ENCODE measurements around the gene KCNIP1. TPM values are rescaled to one million over a fixed set of nuclear protein-coding genes. Genes with fewer than 3 reads are reported as not detected.

Gene KCNIP1
- total RNA-seq, 1 donor: not detected

- DNase-seq (ENCODE audit: insufficient read length, low spot score, missing footprints): peak; percentile 94
- H3K4me2 ChIP-seq (ENCODE audit: insufficient read depth, low read length): no peak overlapping the region
- no peaks in the 10 kb centered on the region for H3K36me3 ChIP-seq (ENCODE audit: insufficient read depth, low read length)
- no peak overlapping the region for H3K27ac ChIP-seq (ENCODE audit: low read depth, low read length)
- H3K9me3 ChIP-seq (ENCODE audit: low read depth, low read length): no peaks in the 10 kb centered on the region
- H2AFZ ChIP-seq (ENCODE audit: low read length): no peak overlapping the region
- TF ChIP-seq CTCF (IDR thresholded peaks at IDR 0.05; ENCODE audit: extremely low read depth, low read depth, low read length): peak; percentile 79
- no peak overlapping the region for H3K4me3 ChIP-seq (ENCODE audit: insufficient read depth, low read length)
- no peaks in the 10 kb centered on the region for H4K20me1 ChIP-seq (ENCODE audit: insufficient read depth, low read length)
- peaks cover 5% of the 10 kb centered on the region for H3K27me3 ChIP-seq (ENCODE audit: insufficient read depth, low read length)
- H3K4me1 ChIP-seq (ENCODE audit: insufficient read depth, low read length): no peaks in the 10 kb centered on the region
- H3K79me2 ChIP-seq (ENCODE audit: insufficient read depth, low read length): no peaks in the 10 kb centered on the region
These were observed 119.9 kb downstream of the KCNIP1 start for GRCh38 chr5:170623576-170624181.

- Histone ChIP-seq H3K27me3 (ENCODE audit: insufficient read depth, low read length) (peaks cover 5% of the 10 kb centered on the region), H3K79me2 (ENCODE audit: insufficient read depth, low read length) (no peaks in the 10 kb centered on the region), H2AFZ (ENCODE audit: low read length) (no peak overlapping the region), H4K20me1 (ENCODE audit: insufficient read depth, low read length) (no peaks in the 10 kb centered on the region), H3K4me2 (ENCODE audit: insufficient read depth, low read length) (no peak overlapping the region), H3K4me1 (ENCODE audit: insufficient read depth, low read length) (no peaks in the 10 kb centered on the region), H3K27ac (ENCODE audit: low read depth, low read length) (no peak overlapping the region), H3K36me3 (ENCODE audit: insufficient read depth, low read length) (no peaks in the 10 kb centered on the region), H3K9me3 (ENCODE audit: low read depth, low read length) (no peaks in the 10 kb centered on the region), H3K4me3 (ENCODE audit: insufficient read depth, low read length) (no peak overlapping the region)
- no peak for TF ChIP-seq CTCF (IDR thresholded peaks at IDR 0.05; ENCODE audit: extremely low read depth, low read depth, low read length)
- no peak for DNase-seq (ENCODE audit: insufficient read length, low spot score, missing footprints)
These were observed 121.7 kb downstream of the KCNIP1 start for GRCh38 chr5:170625221-170626165.

GRCh38 chr5:170626507-170627150, 122.8 kb downstream of the KCNIP1 start:
- Histone ChIP-seq H3K79me2 (ENCODE audit: insufficient read depth, low read length) (no peaks in the 10 kb centered on the region), H3K4me3 (ENCODE audit: insufficient read depth, low read length) (no peak overlapping the region), H3K9me3 (ENCODE audit: low read depth, low read length) (no peaks in the 10 kb centered on the region), H3K27me3 (ENCODE audit: insufficient read depth, low read length) (peaks cover 9% of the 10 kb centered on the region), H3K27ac (ENCODE audit: low read depth, low read length) (no peak overlapping the region), H2AFZ (ENCODE audit: low read length) (no peak overlapping the region), H3K4me2 (ENCODE audit: insufficient read depth, low read length) (no peak overlapping the region), H3K36me3 (ENCODE audit: insufficient read depth, low read length) (no peaks in the 10 kb centered on the region), H3K4me1 (ENCODE audit: insufficient read depth, low read length) (no peaks in the 10 kb centered on the region), H4K20me1 (ENCODE audit: insufficient read depth, low read length) (no peaks in the 10 kb centered on the region)
- DNase-seq (ENCODE audit: insufficient read length, low spot score, missing footprints): no peak
- no peak for TF ChIP-seq CTCF (IDR thresholded peaks at IDR 0.05; ENCODE audit: extremely low read depth, low read depth, low read length)

- H3K27ac ChIP-seq (ENCODE audit: low read depth, low read length): no peak overlapping the region
- no peak overlapping the region for H2AFZ ChIP-seq (ENCODE audit: low read length)
- no peaks in the 10 kb centered on the region for H3K79me2 ChIP-seq (ENCODE audit: insufficient read depth, low read length)
- peaks cover 9% of the 10 kb centered on the region for H3K27me3 ChIP-seq (ENCODE audit: insufficient read depth, low read length)
- no peaks in the 10 kb centered on the region for H3K9me3 ChIP-seq (ENCODE audit: low read depth, low read length)
- no peak overlapping the region for H3K4me3 ChIP-seq (ENCODE audit: insufficient read depth, low read length)
- TF ChIP-seq CTCF (IDR thresholded peaks at IDR 0.05; ENCODE audit: extremely low read depth, low read depth, low read length): no peak
- no peaks in the 10 kb centered on the region for H4K20me1 ChIP-seq (ENCODE audit: insufficient read depth, low read length)
- no peak overlapping the region for H3K4me2 ChIP-seq (ENCODE audit: insufficient read depth, low read length)
- DNase-seq (ENCODE audit: insufficient read length, low spot score, missing footprints): no peak
- no peaks in the 10 kb centered on the region for H3K4me1 ChIP-seq (ENCODE audit: insufficient read depth, low read length)
- no peaks in the 10 kb centered on the region for H3K36me3 ChIP-seq (ENCODE audit: insufficient read depth, low read length)
These were observed 123.5 kb downstream of the KCNIP1 start for GRCh38 chr5:170627271-170627670.

Measured in osteoblast (primary cell).